Activated gamma-delta T cell (primary cell): ENCODE data around the gene CDC34.

Experiments
- DNase-seq: peaks from one replicate; lab custom pipeline; 2025; lab: John Stamatoyannopoulos, UW

CDC34 gene

DNA sequence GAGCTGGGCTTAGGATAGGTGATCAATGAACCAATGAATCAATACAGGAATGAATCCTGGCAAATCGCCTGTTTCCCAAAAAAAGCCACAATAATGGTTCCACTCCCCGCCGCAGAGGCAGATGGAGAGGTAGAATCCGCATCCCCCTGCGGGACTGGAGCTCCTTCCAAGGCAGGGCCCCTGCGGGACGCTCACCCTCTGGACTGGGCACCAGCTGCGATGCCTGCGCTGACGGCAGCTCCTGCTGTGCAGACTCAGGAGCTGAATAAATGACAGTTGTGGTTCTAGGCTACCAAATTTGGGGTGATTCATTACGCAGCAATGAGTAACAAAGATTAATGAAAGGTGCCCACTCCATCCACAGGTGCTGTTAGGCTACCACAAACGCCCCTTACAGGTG lies 8.8 kb upstream of the CDC34 start:
- DNase-seq = no peak

DNA sequence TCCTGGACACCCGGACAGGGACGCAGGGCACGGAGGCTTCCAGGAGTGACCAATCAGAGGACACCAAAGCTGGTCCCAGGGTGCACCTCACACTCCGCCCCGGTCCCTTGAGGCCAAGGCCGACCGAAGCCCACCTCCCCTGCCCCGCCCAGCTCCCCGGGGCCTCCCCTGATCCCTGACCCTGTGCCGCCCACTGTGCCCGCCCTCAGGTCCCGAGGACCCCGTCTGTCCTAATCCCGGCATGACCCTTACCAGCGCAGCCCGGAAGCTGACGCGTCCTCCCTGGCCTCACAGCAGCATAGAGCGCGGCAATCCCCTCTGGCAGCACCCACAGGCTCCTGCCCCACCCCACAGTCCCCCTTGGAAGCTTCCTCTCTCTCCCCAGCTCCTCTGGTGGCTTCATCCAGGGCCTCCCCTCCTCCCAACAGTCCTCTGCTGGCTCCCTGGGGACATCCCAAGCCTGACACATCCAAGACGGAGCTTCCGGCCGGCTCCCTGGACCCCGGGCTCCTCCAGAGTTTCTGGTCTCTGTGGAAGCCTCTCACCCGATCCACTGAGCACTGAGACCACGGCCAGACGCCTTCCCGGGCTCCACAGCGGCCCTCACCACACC lies 7.4 kb upstream of the CDC34 start:
- no peak for DNase-seq

DNA sequence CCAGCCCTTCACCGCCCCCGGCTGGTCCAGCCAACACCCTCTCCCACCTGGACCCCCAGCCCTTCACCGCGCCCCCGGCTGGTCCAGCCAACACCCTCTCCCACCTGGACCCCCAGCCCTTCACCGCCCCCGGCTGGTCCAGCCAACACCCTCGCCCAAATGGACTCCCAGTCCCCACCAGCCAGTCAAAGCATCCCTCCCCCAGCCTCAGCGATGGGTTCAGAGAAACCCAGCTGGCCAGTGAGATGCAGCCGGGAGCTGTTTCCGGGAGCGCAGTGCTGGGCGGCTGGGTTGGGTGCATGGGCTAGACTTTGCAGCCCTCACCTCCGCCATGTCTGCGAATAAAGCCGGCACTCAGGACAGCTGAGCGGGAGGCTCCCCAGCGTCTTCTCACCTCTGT lies 6.5 kb upstream of the CDC34 start:
- DNase-seq = no peak

DNA sequence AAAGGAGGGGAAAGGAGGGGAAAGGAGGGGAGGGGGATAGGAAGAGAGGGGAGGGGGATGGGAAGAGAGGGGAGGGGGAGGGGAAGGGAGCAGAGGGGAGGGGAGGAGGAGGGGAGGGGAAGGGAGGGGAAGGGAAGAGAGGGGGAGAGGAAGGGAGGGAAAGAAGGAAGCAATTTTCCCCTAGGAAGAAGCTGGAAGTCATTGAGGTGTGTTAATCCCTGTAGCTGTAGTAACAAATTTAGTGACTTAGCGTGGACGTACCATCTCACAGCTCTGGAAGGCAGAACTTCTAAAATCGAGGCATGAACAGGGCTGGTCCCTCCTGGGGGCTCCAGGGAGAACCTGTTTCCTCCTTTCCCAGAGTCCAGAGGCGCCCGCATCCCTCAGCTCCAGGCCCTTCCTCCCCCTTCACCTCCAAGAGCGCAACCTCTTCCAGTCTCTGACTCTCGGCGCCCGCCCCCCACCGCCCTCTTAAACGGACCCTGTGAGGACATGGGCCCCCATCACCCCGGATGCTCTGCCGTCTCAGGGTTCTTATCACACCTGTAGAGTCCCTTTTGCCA lies 5.6 kb upstream of the CDC34 start:
- no peak for DNase-seq

DNA sequence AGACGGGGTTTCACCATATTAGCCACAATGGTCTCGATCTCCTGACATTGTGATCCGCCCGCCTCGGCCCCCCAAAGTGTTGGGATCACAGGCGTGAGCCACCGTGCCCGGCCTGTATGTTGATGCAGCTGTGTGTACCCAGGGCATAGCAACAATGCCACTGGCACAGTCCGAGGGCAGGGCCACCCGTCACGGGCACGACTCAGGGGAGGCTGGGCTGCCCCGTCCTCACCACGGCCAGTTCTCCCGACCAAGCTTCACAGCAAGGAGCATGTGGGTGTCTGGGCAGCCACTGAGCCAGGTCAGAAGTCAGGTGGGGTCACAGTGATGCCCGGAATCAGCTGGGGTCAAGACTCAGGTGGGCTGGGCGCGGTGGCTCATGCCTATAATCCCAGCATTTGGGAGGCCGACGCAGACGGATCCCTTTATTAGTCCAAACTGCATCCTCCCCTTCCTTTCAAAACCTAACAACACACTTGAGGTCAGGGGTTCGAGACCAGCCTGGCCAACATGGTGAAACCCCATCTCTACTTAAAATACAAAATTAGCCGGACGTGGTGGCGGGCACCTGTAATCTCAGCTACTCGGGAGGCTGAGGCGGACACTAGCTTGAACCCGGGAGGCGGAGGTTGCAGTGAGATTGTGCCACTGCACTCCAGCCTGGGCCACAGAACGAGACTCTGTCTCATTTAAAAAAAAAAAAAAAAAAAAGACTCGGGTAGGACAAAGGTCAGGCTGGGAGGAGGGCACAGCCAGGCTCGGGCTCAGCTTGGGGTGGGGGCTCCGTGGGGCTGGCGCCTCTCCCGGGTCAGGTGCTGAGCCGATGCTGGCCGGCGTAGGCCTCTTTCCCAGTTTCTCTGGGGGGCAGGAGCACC lies 1.2 kb upstream of the CDC34 start:
- no peak for DNase-seq

DNA sequence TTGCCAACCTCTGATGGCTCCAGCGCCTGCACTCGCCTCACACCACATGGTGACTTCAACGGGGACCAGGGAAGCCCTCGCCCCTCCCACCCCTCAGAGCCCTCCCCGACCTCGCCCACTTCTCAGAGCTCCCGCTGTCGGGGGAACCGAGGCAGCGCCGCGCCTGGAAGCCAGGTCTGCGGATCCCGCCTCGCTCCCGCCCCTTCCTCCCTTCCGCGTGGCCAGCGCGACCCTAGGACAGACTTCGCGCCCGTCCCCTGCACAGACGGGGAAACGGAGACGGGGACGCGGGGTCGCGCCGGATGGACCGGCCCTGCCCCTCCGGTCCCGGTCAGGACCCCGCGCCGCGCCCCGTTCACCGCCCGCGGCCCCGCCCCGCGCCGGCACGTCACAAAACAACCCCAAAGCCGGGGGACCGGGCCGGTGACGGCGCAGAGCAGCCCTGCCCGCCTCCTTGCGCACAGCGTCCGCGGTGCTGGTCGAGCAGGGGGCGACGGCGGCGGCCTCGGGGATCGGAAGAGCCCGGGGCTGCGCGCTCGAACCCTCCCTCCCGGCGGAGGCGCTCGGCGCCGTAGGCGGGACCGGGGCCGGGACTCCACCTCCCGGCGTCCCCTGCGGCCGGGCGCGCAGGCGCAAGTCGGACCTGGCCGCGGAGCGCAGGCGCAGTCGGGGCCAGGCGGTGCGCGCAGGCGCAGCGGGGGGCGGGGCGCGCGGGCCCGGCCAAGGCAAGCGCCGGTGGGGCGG lies 379 bp upstream of the CDC34 start:
- DNase-seq = peak; percentile 80

DNA sequence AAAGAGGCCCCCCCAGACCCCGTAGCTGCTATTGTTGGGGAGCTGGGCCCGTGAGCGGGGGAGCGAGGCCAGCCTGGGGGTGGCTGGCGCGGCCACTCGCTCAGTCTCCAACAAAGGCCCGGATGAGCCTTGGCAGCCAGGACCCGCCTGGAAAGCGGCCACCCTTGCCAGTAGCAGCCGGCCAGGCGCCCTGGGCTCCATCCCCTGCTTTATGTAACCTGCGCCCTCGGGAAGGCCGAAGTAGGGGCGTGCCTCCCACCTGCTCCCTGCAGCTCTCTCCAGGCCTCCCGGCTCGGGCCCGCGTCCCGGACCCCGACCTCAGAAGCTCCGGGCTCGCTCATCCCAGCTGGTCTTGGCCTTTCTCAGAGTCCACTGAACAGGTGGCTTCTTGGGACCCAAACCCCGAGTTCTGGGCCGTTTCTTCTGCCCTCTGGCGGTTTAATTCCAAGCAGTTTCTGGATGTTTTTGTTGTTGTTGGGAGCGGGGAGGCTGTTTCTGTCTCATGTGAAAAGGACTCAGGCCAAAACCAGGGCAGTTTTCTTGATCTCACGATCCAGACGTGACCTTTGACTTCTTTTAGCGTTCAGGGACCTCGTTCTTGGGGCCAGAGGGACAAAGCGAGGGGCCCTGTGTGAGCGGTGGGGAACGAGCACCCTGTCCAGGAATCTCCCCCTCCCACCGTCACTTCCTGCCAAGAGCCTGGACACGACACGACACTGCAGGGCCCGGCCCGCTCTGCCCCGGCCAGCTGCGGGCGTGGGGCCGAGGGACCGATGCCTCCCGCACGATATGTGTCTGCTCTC lies 1.2 kb downstream of the CDC34 start:
- DNase-seq = no peak

DNA sequence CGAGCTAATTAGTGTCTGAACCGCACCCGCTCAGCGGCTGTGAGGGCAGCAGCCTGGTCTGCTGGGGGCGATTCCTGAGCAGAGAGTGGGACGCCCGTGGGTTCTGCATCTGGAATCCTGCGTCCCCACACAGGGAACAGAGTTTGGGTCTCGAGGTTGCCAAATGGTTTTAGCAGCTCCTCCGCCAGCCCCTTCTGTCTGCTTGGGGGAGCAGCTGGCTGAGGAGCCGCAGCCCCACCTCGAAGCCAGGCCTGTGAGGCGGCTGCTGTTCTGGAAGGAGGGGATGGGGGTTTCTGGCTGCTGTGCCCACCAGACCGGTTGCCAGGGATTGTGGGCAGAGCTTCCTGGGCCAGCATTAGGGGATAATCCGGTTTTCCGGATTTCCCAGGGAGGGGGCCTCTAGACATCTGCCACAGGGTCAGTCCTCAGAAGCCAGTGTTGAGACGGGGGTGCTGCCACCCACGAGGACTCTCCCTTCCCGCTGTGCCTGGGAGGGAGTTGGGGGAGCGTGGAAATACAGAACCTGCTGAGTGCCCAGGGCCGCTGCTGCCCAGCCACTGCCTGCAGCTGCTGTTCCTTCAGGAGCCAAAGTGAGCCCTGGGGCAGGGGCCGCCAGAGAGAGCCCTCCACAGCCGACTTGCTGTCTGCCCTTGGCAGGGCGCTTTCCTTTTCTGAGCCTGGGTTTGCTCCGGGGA lies 2.0 kb downstream of the CDC34 start:
- no peak for DNase-seq

DNA sequence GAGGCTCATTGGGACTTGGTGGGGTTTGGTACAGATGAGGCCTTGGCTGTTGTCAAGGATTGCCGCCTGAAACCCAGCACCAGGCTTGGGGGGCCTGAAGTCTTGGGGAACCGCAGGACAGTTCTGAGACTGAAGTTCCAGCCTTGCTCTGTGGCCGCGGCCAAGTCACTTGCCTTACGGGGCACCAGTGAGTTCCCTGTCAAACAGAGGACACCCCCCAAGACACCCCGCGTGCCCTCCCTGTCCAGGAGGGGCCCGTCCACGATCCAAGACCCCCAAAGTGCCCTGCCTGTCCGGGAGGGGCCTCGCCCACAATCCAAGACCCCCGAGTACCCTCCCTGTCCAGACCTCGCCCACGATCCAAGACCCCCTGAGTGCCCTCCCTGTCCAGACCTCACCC lies 2.5 kb downstream of the CDC34 start:
- DNase-seq = no peak

DNA sequence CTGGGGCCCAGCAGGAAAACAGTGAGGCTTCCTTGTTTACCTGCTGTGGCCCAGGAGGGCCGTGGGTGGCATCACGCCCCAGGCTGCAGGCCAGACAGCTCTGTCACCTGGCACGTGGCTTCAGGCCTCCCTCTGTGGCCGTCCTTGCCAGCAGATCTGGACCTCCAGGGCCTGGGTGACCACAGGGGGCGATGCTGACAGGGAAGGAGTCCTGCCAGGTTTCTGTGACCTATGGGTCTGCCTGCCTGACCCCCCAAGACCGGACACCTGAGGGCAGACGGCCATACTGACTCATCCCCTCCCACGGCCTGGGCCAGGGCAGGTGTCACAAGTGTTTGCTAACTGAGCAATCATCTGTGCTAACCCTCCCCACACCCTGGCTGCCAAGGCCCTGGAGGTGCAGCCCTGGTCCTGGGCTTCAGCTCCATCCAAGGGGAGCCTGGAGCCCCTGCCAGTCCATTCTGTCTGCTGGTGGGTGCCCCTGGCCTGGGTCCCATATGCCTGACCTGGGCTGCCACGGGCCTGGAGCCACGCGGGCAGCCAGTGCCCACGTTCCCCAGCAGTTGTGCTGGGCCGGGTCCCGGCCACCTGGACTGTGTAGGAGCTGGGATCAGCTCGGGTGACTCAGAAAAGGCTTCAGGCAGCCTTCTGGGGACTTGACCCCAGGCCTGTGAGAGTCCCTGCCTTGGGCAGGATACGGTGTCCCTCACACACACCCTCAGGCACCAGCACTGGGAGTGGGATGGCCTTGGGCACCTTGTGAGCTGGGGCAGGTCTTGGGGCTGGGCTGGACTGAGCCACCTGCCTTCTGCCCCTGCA lies 3.7 kb downstream of the CDC34 start:
- no peak for DNase-seq

DNA sequence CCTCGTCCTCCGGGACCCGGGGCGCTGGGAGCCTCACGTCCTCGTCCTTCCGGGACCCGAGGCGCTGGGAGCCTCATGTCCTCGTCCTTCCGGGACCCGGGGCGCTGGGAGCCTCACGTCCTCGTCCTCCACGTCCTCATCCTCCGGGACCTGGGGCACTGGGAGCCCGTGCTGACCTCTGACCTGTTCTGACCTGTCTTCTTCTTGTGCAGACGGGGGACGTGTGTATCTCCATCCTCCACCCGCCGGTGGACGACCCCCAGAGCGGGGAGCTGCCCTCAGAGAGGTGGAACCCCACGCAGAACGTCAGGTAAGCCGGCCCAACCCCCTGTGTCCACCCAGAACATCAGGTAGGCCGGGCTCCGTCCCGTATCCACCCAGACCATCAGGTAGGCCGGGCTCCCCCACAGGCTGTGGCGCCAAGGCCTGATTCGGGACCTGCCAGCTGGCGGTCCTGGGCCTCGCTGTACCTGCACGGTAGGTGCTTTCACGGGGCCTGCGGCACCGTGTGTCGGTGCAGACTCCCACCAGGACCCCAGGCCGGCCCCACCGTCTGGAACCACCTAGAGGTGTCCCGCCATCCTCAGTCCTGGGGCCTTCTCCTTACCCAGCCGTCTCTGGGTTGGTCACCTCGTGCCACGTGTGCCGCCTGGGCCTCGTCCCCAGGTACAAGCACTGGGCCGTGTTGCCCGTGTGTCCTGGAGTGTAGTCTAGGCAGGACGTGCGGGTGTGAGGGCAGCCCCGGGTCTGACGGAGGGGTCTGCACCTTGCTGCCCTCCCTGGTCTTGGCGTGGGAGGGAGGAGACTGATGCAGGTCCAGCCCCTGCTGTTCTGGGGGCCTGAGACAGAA lies 4.7 kb downstream of the CDC34 start:
- no peak for DNase-seq

DNA sequence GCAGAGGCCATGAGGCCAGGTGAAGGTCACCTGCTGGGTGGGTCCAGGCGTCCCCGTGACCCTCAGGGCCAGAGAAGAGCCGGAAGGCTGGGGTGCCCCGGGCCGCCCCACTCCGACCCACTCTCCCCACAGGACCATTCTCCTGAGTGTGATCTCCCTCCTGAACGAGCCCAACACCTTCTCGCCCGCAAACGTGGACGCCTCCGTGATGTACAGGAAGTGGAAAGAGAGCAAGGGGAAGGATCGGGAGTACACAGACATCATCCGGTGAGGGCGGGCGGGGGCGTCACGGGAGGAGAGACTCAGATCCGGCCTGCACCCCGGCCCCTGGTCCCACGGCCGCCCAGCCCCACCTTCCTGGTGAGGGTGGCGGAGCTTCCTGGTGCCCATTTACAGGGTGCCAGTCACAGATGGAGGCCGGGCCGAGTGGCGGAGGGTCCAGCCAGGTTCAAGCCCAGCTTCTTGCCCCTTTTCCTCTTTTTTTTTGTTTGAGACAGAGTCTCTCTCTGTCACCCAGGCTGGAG lies 5.4 kb downstream of the CDC34 start:
- DNase-seq = no peak

DNA sequence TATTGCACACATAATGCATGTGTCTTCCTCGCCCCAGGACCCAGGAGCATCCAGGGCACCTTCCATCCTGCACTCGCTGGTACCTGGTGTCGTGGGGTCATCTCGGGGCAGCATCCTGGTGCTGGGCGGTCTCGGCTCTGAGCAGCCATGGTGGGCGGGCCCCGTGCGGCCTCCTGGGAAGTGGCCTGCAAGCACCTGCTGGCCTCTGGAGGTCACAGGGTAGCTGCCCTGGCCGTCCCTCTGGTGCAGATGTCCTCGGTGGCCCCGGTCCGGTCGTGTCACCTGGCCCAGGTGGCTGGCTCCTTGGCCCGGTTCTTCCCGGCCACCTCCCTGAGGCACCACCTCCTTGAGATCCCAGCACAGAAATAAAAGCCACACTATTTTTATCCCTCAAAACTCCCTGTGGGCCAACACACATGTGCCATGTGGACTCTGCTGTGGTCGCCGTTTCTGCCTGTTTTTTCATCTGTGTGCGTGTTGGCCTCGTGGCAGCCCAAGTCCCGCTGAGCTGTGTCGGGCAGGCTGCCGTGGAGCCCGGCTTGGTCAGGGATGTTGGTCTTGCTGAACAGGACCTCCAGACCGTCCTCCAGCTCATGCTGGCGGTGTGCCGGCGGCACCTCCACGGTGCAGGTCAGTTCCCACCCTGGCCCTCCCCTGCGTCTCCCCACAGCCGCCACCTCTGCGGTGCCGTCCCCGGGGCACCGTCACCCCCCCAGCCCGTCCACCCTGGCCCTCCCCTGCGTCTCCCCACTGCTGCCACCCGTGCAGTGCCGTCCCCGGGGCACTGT lies 7.3 kb downstream of the CDC34 start:
- no peak for DNase-seq

DNA sequence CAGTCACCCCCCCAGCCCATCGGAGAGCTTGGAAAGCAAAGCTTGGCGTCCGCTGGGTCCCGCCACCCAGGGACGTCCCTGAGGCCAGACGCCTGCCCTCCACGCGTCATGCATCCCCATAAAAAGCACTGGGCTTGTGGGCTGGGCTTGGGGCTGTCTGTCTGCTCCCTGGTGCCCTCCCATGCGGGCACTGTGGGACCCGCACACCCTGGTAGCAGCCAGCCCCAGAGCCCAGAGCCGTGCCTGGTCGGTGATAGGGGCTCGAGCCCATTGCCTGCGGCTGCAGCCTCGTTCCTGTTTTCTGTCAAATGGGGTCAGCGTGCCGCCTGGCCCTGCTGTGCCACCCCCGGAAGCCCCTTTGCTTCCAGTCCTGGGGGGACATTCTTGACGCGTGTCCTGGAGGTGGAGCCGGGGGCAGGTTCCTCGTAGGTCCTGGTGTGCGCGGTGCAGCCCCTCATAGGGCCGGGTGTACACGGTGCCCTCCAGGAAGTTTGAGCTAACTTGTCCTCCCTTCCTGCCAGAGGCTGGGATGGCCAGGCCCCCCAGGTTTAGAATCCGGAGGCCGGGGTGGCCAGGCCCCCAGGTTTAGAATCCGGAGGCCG lies 8.0 kb downstream of the CDC34 start:
- no peak for DNase-seq

DNA sequence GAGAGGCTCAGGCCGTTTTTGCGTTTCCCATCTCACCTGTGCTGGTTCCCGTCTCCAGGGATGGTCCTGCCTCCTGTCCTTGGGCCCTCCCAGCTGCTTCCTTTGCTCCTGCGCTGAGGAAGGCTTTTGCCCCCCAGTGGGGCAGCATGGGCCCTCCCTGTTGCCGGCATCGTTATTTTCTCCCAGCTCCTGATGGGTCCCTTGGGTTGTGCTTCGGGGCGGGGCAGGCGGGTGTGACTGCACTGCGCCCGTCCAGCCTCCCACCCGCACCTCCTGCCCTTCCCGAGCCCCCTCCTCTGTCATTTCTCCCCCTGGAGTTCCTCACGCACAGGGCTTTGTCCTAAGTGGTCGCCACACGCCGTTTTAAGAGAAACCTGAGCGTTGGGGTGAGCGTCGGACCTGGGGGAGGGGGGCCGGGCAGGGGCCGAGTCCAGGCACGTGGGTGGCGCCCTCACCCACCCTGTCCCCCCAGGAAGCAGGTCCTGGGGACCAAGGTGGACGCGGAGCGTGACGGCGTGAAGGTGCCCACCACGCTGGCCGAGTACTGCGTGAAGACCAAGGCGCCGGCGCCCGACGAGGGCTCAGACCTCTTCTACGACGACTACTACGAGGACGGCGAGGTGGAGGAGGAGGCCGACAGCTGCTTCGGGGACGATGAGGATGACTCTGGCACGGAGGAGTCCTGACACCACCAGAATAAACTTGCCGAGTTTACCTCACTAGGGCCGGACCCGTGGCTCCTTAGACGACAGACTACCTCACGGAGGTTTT lies 9.5 kb downstream of the CDC34 start:
- DNase-seq = no peak

DNA sequence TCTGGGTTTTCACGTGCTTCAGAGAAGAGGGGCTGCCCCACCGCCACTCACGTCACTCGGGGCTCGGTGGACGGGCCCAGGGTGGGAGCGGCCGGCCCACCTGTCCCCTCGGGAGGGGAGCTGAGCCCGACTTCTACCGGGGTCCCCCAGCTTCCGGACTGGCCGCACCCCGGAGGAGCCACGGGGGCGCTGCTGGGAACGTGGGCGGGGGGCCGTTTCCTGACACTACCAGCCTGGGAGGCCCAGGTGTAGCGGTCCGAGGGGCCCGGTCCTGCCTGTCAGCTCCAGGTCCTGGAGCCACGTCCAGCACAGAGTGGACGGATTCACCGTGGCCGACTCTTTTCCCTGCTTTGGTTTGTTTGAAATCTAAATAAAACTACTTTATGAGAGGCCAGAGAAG lies 10.1 kb downstream of the CDC34 start:
- DNase-seq = no peak
